Lung (tissue), 12 donors: ENCODE measurements around the gene AHSA1. TPM values are rescaled to one million over a fixed set of nuclear protein-coding genes. Genes with fewer than 3 reads are reported as not detected.

Source experiments
- ATAC-seq: fragments of 200-7000 bp; cut with Tn5 transposase; one replicate; pipeline ENCODE4 v1.9.1; 2020; ENCODE audit warnings: moderate number of reproducible peaks; ENCODE audit not compliant: insufficient read depth, low FRiP score
- DNase-seq, 3 donors: peaks; one replicate each; pipeline ENCODE4 v3.0.0-alpha.2; 2013 to 2017
- H3K27ac ChIP-seq, 2 donors: one replicate each; pipeline ENCODE4 v1.5.1; 2013; ENCODE audit warnings: mild to moderate bottlenecking in 2 of 2, moderate library complexity in 2 of 2, control low read depth in 1 of 2, inconsistent platforms in 1 of 2, low read depth in 1 of 2, low read length in 1 of 2
- H3K27me3 ChIP-seq, 3 donors: one replicate each; pipeline ENCODE4 v1.5.1; 2013; ENCODE audit warnings: low read length in 2 of 3; ENCODE audit not compliant: control insufficient read depth in 3 of 3, insufficient read depth in 3 of 3
- H3K36me3 ChIP-seq, 4 donors: one replicate each; pipeline ENCODE4 v1.5.1; 2013; ENCODE audit warnings: low read length in 4 of 4, mild to moderate bottlenecking in 1 of 4, moderate library complexity in 1 of 4; ENCODE audit not compliant: control insufficient read depth in 4 of 4, insufficient read depth in 4 of 4
- H3K4me1 ChIP-seq, 5 donors: one replicate each; pipeline ENCODE4 v1.5.1; 2013; ENCODE audit warnings: low read length in 5 of 5, mild to moderate bottlenecking in 2 of 5, moderate library complexity in 1 of 5; ENCODE audit not compliant: control insufficient read depth in 5 of 5, insufficient read depth in 5 of 5
- H3K4me3 ChIP-seq: one replicate; pipeline ENCODE4 v1.5.1; 2013; ENCODE audit warnings: mild to moderate bottlenecking, control low read depth, moderate library complexity
- H3K9ac ChIP-seq, 2 donors: one replicate each; pipeline ENCODE4 v1.5.1; 2013; ENCODE audit warnings: low read length in 2 of 2, control low read depth in 1 of 2; ENCODE audit not compliant: insufficient read depth in 1 of 2
- H3K9me3 ChIP-seq, 4 donors: one replicate each; pipeline ENCODE4 v1.5.1; 2013; ENCODE audit warnings: low read length in 3 of 4, mild to moderate bottlenecking in 1 of 4, moderate library complexity in 1 of 4; ENCODE audit not compliant: control insufficient read depth in 4 of 4, insufficient read depth in 3 of 4
- CTCF ChIP-seq: IDR thresholded peaks from 2 replicates; pipeline ENCODE4 v1.5.1; 2012; ENCODE audit warnings: mild to moderate bottlenecking; ENCODE audit errors: control extremely low read depth, extremely low read depth
- WGBS, 2 donors: extraction: QIAGEN DNeasy Blood & Tissue Kit; methylation state at CpG; one replicate each; pipeline ENCODE4 v1.1.7; 2013; 5-methylcytosine and 5-hydroxymethylcytosine counted together
- polyA plus RNA-seq, 2 donors: library from polyadenylated mRNA; stranded (reverse); fragments of 200-250 nt; gene quantifications; one replicate each; pipeline ENCODE4 v1.2.1, GENCODE V29; 2013
- total RNA-seq, 2 donors: library from RNA; depleted of rRNA in 1 of 2; stranded (reverse); fragments of >200 nt in 1 of 2; gene quantifications; one replicate each; pipeline ENCODE4 v1.2.1, GENCODE V29; 2014 to 2021
- donor health status: control.
- donor health status: control.
- donor health status: Bipolar disorder and iron deficiency.
- donor health status: healthy.
- donor health status: DM: yes; HTN: yes; CAD: no.

AHSA1 gene
- total and polyA plus RNA-seq, 4 donors = 84.5 to 119 (median 94.4) TPM

GRCh38 chr14:77503138-77503537, 45.2 kb downstream of the AHSA1 start:
- peaks cover 0 to 9% (median 0%) of the 10 kb centered on the region in 5 donors for H3K4me1 ChIP-seq
- no peak for TF ChIP-seq CTCF
- no peak overlapping the region for H3K4me3 ChIP-seq
- ATAC-seq = no peak
- no peak for DNase-seq
- H3K9me3 ChIP-seq = peaks cover 0 to 2% (median 0%) of the 10 kb centered on the region in 4 donors
- peaks cover 0 to 21% (median 16%) of the 10 kb centered on the region in 3 donors for H3K27me3 ChIP-seq
- H3K9ac ChIP-seq = no peak overlapping the region
- H3K36me3 ChIP-seq = peaks cover 0 to 4% (median 1%) of the 10 kb centered on the region in 4 donors
- 98 to 99% methylated on average over 5 of the region's 5 CpGs for WGBS, 2 donors
- H3K27ac ChIP-seq = no peak overlapping the region

- Histone ChIP-seq H3K36me3 (peaks cover 0 to 11% (median 2%) of the 10 kb centered on the region in 4 donors), H3K4me1 (no peaks in the 10 kb centered on the region), H3K27ac (no peak overlapping the region), H3K9ac (no peak overlapping the region), H3K9me3 (peaks cover 0 to 2% (median 0%) of the 10 kb centered on the region in 4 donors), H3K4me3 (no peak overlapping the region), H3K27me3 (peaks cover 0 to 9% (median 6%) of the 10 kb centered on the region in 3 donors)
- ATAC-seq (no peak), DNase-seq (no peak)
- TF ChIP-seq CTCF = no peak
- 73 to 87% methylated on average over 4 of the region's 4 CpGs for WGBS, 2 donors
Measured at GRCh38 chr14:77505031-77505430, 47.1 kb downstream of the AHSA1 start.

- H3K9me3 ChIP-seq = peaks cover 0 to 3% (median 0%) of the 10 kb centered on the region in 4 donors
- DNase-seq (no peak), ATAC-seq (no peak)
- H3K27me3 ChIP-seq = no peaks in the 10 kb centered on the region
- H3K9ac ChIP-seq = no peak overlapping the region
- no peak overlapping the region for H3K4me3 ChIP-seq
- H3K36me3 ChIP-seq = peaks cover 0 to 24% (median 15%) of the 10 kb centered on the region in 4 donors
- 99 to 100% methylated on average over 3 of the region's 3 CpGs for WGBS, 2 donors
- TF ChIP-seq CTCF = no peak
- H3K27ac ChIP-seq = no peak overlapping the region
- H3K4me1 ChIP-seq = no peaks in the 10 kb centered on the region
Measured at GRCh38 chr14:77507762-77508161, 49.9 kb downstream of the AHSA1 start.

- no peak for ATAC-seq
- Histone ChIP-seq H3K27ac (no peak overlapping the region), H3K4me1 (no peaks in the 10 kb centered on the region), H3K36me3 (peaks cover 0 to 24% (median 15%) of the 10 kb centered on the region in 4 donors), H3K4me3 (no peak overlapping the region), H3K9ac (no peak overlapping the region), H3K9me3 (peaks cover 0 to 3% (median 0%) of the 10 kb centered on the region in 4 donors), H3K27me3 (no peaks in the 10 kb centered on the region)
- TF ChIP-seq CTCF = no peak
- 63 to 84% methylated on average over 4 of the region's 4 CpGs for WGBS, 2 donors
- DNase-seq = no peak
Measured at GRCh38 chr14:77508249-77508648, 50.4 kb downstream of the AHSA1 start.
